ENCODE measurements around the gene PIK3CA. TPM values are rescaled to one million over a fixed set of nuclear protein-coding genes. Genes with fewer than 3 reads are reported as not detected.
"Not testable (repeated sequence)": the region's sequence is repeated elsewhere in the genome, so short reads cannot be mapped to it uniquely, and the experiment has no call there.

The PIK3CA gene
- total and polyA plus RNA-seq, 7 donors = 3.0 to 44.6 (median 21.6) TPM

GRCh38 chr3:179227349-179227748 is 79.2 kb downstream of the PIK3CA start:
- intact Hi-C loops (cut with DNase I) = no loop called here
- 89% methylated on average over 3 of the region's 3 CpGs for WGBS, 2 donors
- no peak for TF ChIP-seq POLR2A (IDR thresholded peaks at IDR 0.05)
- TF ChIP-seq EP300 (IDR thresholded peaks at IDR 0.05) = no peak
- TF ChIP-seq POLR2AphosphoS5 (IDR thresholded peaks at IDR 0.05) = no peak
- no peak for TF ChIP-seq CTCF (IDR thresholded peaks at IDR 0.05)
- Histone ChIP-seq H3K27ac (no peak overlapping the region), H3K9me3 (no peaks in the 10 kb centered on the region), H3K4me1 (no peaks in the 10 kb centered on the region), H3K27me3 (no peaks in the 10 kb centered on the region), H3K4me3 (no peak overlapping the region), H3K36me3 (peaks cover 0 to 78% (median 4%) of the 10 kb centered on the region in 4 donors)
- DNase-seq = no peak

GRCh38 chr3:179229177-179229576 is 81.0 kb downstream of the PIK3CA start:
- no peaks in the 10 kb centered on the region for H3K27me3 ChIP-seq
- H3K9me3 ChIP-seq = no peaks in the 10 kb centered on the region
- no peak for DNase-seq
- 85 to 89% methylated on average over 5 of the region's 5 CpGs for WGBS, 2 donors
- intact Hi-C loops (cut with DNase I) = no loop called here
- H3K4me1 ChIP-seq = no peaks in the 10 kb centered on the region
- H3K4me3 ChIP-seq = no peak overlapping the region
- TF ChIP-seq POLR2AphosphoS5 (IDR thresholded peaks at IDR 0.05) = no peak
- no peak for TF ChIP-seq POLR2A (IDR thresholded peaks at IDR 0.05)
- no peak for TF ChIP-seq CTCF (IDR thresholded peaks at IDR 0.05)
- H3K36me3 ChIP-seq = peaks cover 0 to 69% (median 4%) of the 10 kb centered on the region in 4 donors
- H3K27ac ChIP-seq = no peak overlapping the region

GRCh38 chr3:179233043-179233442 is 84.9 kb downstream of the PIK3CA start:
- H3K27ac ChIP-seq = no peak overlapping the region
- 94 to 99% methylated on average over 3 of the region's 3 CpGs for WGBS, 2 donors
- H3K4me3 ChIP-seq = no peak overlapping the region
- no peaks in the 10 kb centered on the region for H3K9me3 ChIP-seq
- no peaks in the 10 kb centered on the region for H3K27me3 ChIP-seq
- H3K4me1 ChIP-seq = no peaks in the 10 kb centered on the region
- H3K36me3 ChIP-seq = peaks cover 0 to 57% (median 4%) of the 10 kb centered on the region in 4 donors
- intact Hi-C loops (cut with DNase I) = no loop called here
- TF ChIP-seq POLR2AphosphoS5 (IDR thresholded peaks at IDR 0.05) (no peak), CTCF (IDR thresholded peaks at IDR 0.05) (no peak), POLR2A (IDR thresholded peaks at IDR 0.05) (no peak), EP300 (IDR thresholded peaks at IDR 0.05) (no peak)
- no peak for DNase-seq

- no peak for TF ChIP-seq POLR2AphosphoS5 (IDR thresholded peaks at IDR 0.05)
- TF ChIP-seq CTCF (IDR thresholded peaks at IDR 0.05) = no peak
- no peak for TF ChIP-seq EP300 (IDR thresholded peaks at IDR 0.05)
- TF ChIP-seq POLR2A (IDR thresholded peaks at IDR 0.05) = no peak
- H3K27ac ChIP-seq = no peak overlapping the region
- no peak for DNase-seq
- H3K9me3 ChIP-seq = no peaks in the 10 kb centered on the region
- H3K36me3 ChIP-seq = peaks cover 0 to 48% (median 3%) of the 10 kb centered on the region in 4 donors
- H3K27me3 ChIP-seq = no peaks in the 10 kb centered on the region
- intact Hi-C loops (cut with DNase I) = no loop called here
- no peaks in the 10 kb centered on the region for H3K4me1 ChIP-seq
- WGBS, 2 donors = 94 to 95% methylated on average over 4 of the region's 4 CpGs
- H3K4me3 ChIP-seq = no peak overlapping the region
Measured at GRCh38 chr3:179234199-179234598, 86.0 kb downstream of the PIK3CA start.

GRCh38 chr3:179236669-179237301 is 88.6 kb downstream of the PIK3CA start:
- TF ChIP-seq CTCF (IDR thresholded peaks at IDR 0.05) = no peak
- H3K27me3 ChIP-seq = no peaks in the 10 kb centered on the region
- H3K36me3 ChIP-seq = peaks cover 0 to 28% (median 0%) of the 10 kb centered on the region in 4 donors
- intact Hi-C loops (cut with DNase I) = no loop called here
- 85 to 93% methylated on average over 2 of the region's 2 CpGs for WGBS, 2 donors
- no peak overlapping the region for H3K4me3 ChIP-seq
- H3K4me1 ChIP-seq = no peaks in the 10 kb centered on the region
- H3K27ac ChIP-seq = no peak overlapping the region
- H3K9me3 ChIP-seq = no peaks in the 10 kb centered on the region
- DNase-seq = no peak

- intact Hi-C loops (cut with DNase I); H3K27me3 ChIP-seq; H3K4me1 ChIP-seq; DNase-seq; H3K4me3 ChIP-seq; H3K9me3 ChIP-seq; H3K27ac ChIP-seq: not testable (repeated sequence)
- WGBS, 2 donors = 36 to 40% methylated on average over 1 of the region's 1 CpG
- peaks cover 0 to 16% (median 3%) of the 10 kb centered on the region in 4 donors for H3K36me3 ChIP-seq
Measured at GRCh38 chr3:179240299-179240698, 92.1 kb downstream of the PIK3CA start.

GRCh38 chr3:179242859-179243258 is 94.7 kb downstream of the PIK3CA start:
- H3K27ac ChIP-seq; H3K9me3 ChIP-seq; H3K4me1 ChIP-seq; H3K27me3 ChIP-seq; H3K4me3 ChIP-seq; intact Hi-C loops (cut with DNase I); DNase-seq: not testable (repeated sequence)
- peaks cover 0 to 14% (median 3%) of the 10 kb centered on the region in 4 donors for H3K36me3 ChIP-seq
- WGBS, 2 donors = 96 to 98% methylated on average over 1 of the region's 2 CpGs
